HG02943 (cell line): ENCODE data around the gene ADGRG3.

Experiments
- ATAC-seq: cut with Tn5 transposase; IDR thresholded peaks from one replicate; pipeline ENCODE4 v1.9.1; 2021; ENCODE audit warnings: mild to moderate bottlenecking, low read depth, moderate library complexity; ENCODE audit not compliant: unreplicated experiment

The ADGRG3 gene

GRCh38 chr16:57679016-57679415 lies 10.9 kb downstream of the ADGRG3 start:
- ATAC-seq = no peak

- no peak for ATAC-seq
Observed at GRCh38 chr16:57679767-57680482, 11.8 kb downstream of the ADGRG3 start.

- no peak for ATAC-seq
Observed at GRCh38 chr16:57680842-57681375, 12.8 kb downstream of the ADGRG3 start.

- no peak for ATAC-seq
Observed at GRCh38 chr16:57681950-57682728, 14.0 kb downstream of the ADGRG3 start.

GRCh38 chr16:57682809-57683635 lies 14.9 kb downstream of the ADGRG3 start:
- no peak for ATAC-seq

- ATAC-seq = no peak
Observed at GRCh38 chr16:57683636-57684545, 15.8 kb downstream of the ADGRG3 start.

- ATAC-seq = no peak
Observed at GRCh38 chr16:57684626-57685358, 16.7 kb downstream of the ADGRG3 start.

- no peak for ATAC-seq
Observed at GRCh38 chr16:57685633-57686032, 17.5 kb downstream of the ADGRG3 start.

- no peak for ATAC-seq
Observed at GRCh38 chr16:57686577-57686976, 18.5 kb downstream of the ADGRG3 start.

- ATAC-seq = no peak
Observed at GRCh38 chr16:57687363-57687929, 19.3 kb downstream of the ADGRG3 start.

- ATAC-seq = no peak
Observed at GRCh38 chr16:57688487-57688986, 20.4 kb downstream of the ADGRG3 start.

- no peak for ATAC-seq
Observed at GRCh38 chr16:57688987-57689761, 21.1 kb downstream of the ADGRG3 start.

- no peak for ATAC-seq
Observed at GRCh38 chr16:57689762-57690558, 21.9 kb downstream of the ADGRG3 start.

- no peak for ATAC-seq
Observed at GRCh38 chr16:57690782-57691471, 22.8 kb downstream of the ADGRG3 start.

- no peak for ATAC-seq
Observed at GRCh38 chr16:57692636-57693035, 24.5 kb downstream of the ADGRG3 start.

- ATAC-seq = no peak
Observed at GRCh38 chr16:57693550-57693949, 25.4 kb downstream of the ADGRG3 start.
